ENCODE results near the gene HBG2. TPM values are rescaled to one million over a fixed set of nuclear protein-coding genes. Genes with fewer than 3 reads are reported as not detected.

Gene HBG2
- total and polyA plus RNA-seq, 2 donors (not counting 1 experiment from before 2014, with no cell fraction given): 2.6 TPM; not detected in 1

DNA sequence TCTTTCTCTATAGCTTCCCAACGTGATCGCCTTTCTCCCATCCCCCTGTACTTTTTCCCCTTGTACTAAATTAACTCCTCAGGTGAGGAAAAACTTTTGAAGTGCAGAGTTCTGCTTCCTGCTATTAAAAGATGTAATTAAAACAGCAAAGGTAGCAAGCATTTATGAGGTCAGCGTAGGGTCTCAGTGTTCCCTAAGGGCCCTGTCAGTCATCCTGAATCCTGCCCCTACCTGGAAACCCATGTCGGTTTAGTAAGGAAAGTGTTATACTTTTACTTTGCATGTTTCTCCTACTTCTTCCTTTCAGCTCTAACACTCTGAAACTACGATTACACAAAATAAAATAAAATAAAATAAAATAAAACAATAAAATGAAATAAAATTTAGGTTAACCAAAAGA is 26.5 kb downstream of the HBG2 start:
- Histone ChIP-seq H3K27ac (ENCODE audit: insufficient read depth, low read length) (no peak overlapping the region), H3K36me3 (ENCODE audit: control insufficient read depth, insufficient read depth, low read length) (no peaks in the 10 kb centered on the region), H3K4me3 (replicated peaks in 1 of 4; ENCODE audit: control extremely low read depth in 1 of 4, insufficient read depth in 1 of 4, low read depth in 3 of 4, low read length in 4 of 4) (no peak overlapping the region), H3K9me3 (ENCODE audit: control insufficient read depth, insufficient read depth, low read depth, low read length) (no peaks in the 10 kb centered on the region), H3K27me3 (ENCODE audit: control insufficient read depth, insufficient read depth, low read length) (no peaks in the 10 kb centered on the region), H2AFZ (ENCODE audit: low read length) (no peak overlapping the region), H3K4me1 (ENCODE audit: control insufficient read depth, extremely low read depth, insufficient read depth, low read length) (no peaks in the 10 kb centered on the region), H3K4me2 (ENCODE audit: extremely low read depth, insufficient read depth, low read length) (no peak overlapping the region), H4K20me1 (ENCODE audit: control insufficient read depth, extremely low read depth, insufficient read depth, low read length) (no peaks in the 10 kb centered on the region), H3K9ac (ENCODE audit: insufficient read depth, low read length) (no peak overlapping the region), H3K79me2 (ENCODE audit: control insufficient read depth, insufficient read depth, low read length) (no peaks in the 10 kb centered on the region)
- no peak for DNase-seq (ENCODE audit: low read depth in 2 of 2)
- TF ChIP-seq EZH2 (IDR thresholded peaks at IDR 0.05; ENCODE audit: low read length, missing control alignments): no peak
- TF ChIP-seq, protein P1, sequence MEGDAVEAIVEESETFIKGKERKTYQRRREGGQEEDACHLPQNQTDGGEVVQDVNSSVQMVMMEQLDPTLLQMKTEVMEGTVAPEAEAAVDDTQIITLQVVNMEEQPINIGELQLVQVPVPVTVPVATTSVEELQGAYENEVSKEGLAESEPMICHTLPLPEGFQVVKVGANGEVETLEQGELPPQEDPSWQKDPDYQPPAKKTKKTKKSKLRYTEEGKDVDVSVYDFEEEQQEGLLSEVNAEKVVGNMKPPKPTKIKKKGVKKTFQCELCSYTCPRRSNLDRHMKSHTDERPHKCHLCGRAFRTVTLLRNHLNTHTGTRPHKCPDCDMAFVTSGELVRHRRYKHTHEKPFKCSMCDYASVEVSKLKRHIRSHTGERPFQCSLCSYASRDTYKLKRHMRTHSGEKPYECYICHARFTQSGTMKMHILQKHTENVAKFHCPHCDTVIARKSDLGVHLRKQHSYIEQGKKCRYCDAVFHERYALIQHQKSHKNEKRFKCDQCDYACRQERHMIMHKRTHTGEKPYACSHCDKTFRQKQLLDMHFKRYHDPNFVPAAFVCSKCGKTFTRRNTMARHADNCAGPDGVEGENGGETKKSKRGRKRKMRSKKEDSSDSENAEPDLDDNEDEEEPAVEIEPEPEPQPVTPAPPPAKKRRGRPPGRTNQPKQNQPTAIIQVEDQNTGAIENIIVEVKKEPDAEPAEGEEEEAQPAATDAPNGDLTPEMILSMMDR (conservative IDR thresholded peaks at IDR 0.05 in 1 of 2, IDR thresholded peaks at IDR 0.05 in 1 of 2; ENCODE audit: low read depth in 1 of 2, low read length in 2 of 2): no peak

DNA sequence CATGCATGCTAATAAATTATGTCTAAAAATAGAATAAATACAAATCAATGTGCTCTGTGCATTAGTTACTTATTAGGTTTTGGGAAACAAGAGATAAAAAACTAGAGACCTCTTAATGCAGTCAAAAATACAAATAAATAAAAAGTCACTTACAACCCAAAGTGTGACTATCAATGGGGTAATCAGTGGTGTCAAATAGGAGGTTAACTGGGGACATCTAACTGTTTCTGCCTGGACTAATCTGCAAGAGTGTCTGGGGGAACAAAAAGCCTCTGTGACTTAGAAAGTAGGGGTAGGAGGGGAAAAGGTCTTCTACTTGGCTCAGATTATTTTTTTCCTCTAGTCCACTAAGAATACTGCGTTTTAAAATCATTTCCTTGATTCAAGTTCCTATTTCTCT is 26.9 kb downstream of the HBG2 start:
- Histone ChIP-seq H3K79me2 (ENCODE audit: control insufficient read depth, insufficient read depth, low read length) (no peaks in the 10 kb centered on the region), H3K4me2 (ENCODE audit: extremely low read depth, insufficient read depth, low read length) (no peak overlapping the region), H3K4me1 (ENCODE audit: control insufficient read depth, extremely low read depth, insufficient read depth, low read length) (no peaks in the 10 kb centered on the region), H3K9ac (ENCODE audit: insufficient read depth, low read length) (no peak overlapping the region), H3K27ac (ENCODE audit: insufficient read depth, low read length) (no peak overlapping the region), H3K4me3 (replicated peaks in 1 of 4; ENCODE audit: control extremely low read depth in 1 of 4, insufficient read depth in 1 of 4, low read depth in 3 of 4, low read length in 4 of 4) (no peak overlapping the region), H2AFZ (ENCODE audit: low read length) (no peak overlapping the region), H3K36me3 (ENCODE audit: control insufficient read depth, insufficient read depth, low read length) (no peaks in the 10 kb centered on the region), H4K20me1 (ENCODE audit: control insufficient read depth, extremely low read depth, insufficient read depth, low read length) (no peaks in the 10 kb centered on the region), H3K27me3 (ENCODE audit: control insufficient read depth, insufficient read depth, low read length) (no peaks in the 10 kb centered on the region), H3K9me3 (ENCODE audit: control insufficient read depth, insufficient read depth, low read depth, low read length) (no peaks in the 10 kb centered on the region)
- DNase-seq (ENCODE audit: low read depth in 2 of 2): no peak
- TF ChIP-seq, protein P1 (conservative IDR thresholded peaks at IDR 0.05 in 1 of 2, IDR thresholded peaks at IDR 0.05 in 1 of 2; ENCODE audit: low read depth in 1 of 2, low read length in 2 of 2): no peak
- TF ChIP-seq EZH2 (IDR thresholded peaks at IDR 0.05; ENCODE audit: low read length, missing control alignments): no peak

DNA sequence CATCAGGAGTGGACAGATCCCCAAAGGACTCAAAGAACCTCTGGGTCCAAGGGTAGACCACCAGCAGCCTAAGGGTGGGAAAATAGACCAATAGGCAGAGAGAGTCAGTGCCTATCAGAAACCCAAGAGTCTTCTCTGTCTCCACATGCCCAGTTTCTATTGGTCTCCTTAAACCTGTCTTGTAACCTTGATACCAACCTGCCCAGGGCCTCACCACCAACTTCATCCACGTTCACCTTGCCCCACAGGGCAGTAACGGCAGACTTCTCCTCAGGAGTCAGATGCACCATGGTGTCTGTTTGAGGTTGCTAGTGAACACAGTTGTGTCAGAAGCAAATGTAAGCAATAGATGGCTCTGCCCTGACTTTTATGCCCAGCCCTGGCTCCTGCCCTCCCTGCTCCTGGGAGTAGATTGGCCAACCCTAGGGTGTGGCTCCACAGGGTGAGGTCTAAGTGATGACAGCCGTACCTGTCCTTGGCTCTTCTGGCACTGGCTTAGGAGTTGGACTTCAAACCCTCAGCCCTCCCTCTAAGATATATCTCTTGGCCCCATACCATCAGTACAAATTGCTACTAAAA is 27.8 kb downstream of the HBG2 start, which contains the start of gene HBB:
HBB (minus strand) TSS at position 340 of the 579 bp plus-strand sequence; CDS start at position 290, 50 bp downstream.
- H3K4me1 ChIP-seq (ENCODE audit: control insufficient read depth, extremely low read depth, insufficient read depth, low read length): no peaks in the 10 kb centered on the region
- no peaks in the 10 kb centered on the region for H3K9me3 ChIP-seq (ENCODE audit: control insufficient read depth, insufficient read depth, low read depth, low read length)
- no peaks in the 10 kb centered on the region for H3K36me3 ChIP-seq (ENCODE audit: control insufficient read depth, insufficient read depth, low read length)
- H4K20me1 ChIP-seq (ENCODE audit: control insufficient read depth, extremely low read depth, insufficient read depth, low read length): no peaks in the 10 kb centered on the region
- H3K4me3 ChIP-seq (replicated peaks in 1 of 4; ENCODE audit: control extremely low read depth in 1 of 4, insufficient read depth in 1 of 4, low read depth in 3 of 4, low read length in 4 of 4): no peak within 1 kb of the TSS
- no peak within 1 kb of the TSS for H2AFZ ChIP-seq (ENCODE audit: low read length)
- H3K79me2 ChIP-seq (ENCODE audit: control insufficient read depth, insufficient read depth, low read length): no peaks in the 10 kb centered on the region
- H3K4me2 ChIP-seq (ENCODE audit: extremely low read depth, insufficient read depth, low read length): no peak within 1 kb of the TSS
- TF ChIP-seq EZH2 (IDR thresholded peaks at IDR 0.05; ENCODE audit: low read length, missing control alignments): no peak
- TF ChIP-seq, protein P1 (conservative IDR thresholded peaks at IDR 0.05 in 1 of 2, IDR thresholded peaks at IDR 0.05 in 1 of 2; ENCODE audit: low read depth in 1 of 2, low read length in 2 of 2): no peak
- no peaks in the 10 kb centered on the region for H3K27me3 ChIP-seq (ENCODE audit: control insufficient read depth, insufficient read depth, low read length)
- DNase-seq (ENCODE audit: low read depth in 2 of 2): no peak
- H3K9ac ChIP-seq (ENCODE audit: insufficient read depth, low read length): no peak within 1 kb of the TSS
- no peak within 1 kb of the TSS for H3K27ac ChIP-seq (ENCODE audit: insufficient read depth, low read length)
